Measurements from ENCODE around the gene EXOSC10. TPM values are rescaled to one million over a fixed set of nuclear protein-coding genes. Genes with fewer than 3 reads are reported as not detected.
A peak's percentile ranks its signal among the peaks of the same experiment; 100 is the strongest.
"Not testable (repeated sequence)": the region's sequence is repeated elsewhere in the genome, so short reads cannot be mapped to it uniquely, and the experiment has no call there.

The EXOSC10 gene
- total RNA-seq, 2 experiments from 2014 or later: 80.9 to 93.2 TPM

DNA sequence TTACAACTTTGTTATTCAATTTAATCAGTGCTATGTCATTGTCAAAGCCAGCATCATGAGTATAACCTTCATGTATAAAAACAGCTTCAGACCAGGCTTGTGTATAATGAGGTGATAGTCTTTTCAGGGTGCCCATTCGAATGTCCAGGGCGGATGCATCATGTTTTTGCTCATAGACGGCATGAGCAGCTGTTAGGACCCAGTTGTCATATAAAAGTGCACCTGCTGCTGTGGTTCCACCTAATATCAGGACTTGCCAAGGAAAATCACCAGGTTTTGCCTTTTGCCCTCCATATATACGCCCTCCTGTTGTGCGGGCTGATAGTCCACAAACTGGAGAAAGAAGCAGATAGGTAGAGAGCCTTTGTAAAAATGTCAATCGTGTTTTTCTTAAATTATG lies 72.4 kb downstream of the EXOSC10 start:
- Mint-ChIP-seq H3K27ac (no peak overlapping the region), H3K36me3 (peaks cover 17% of the 10 kb centered on the region), H3K4me3 (no peak overlapping the region), H3K9me3 (no peaks in the 10 kb centered on the region), H3K4me1 (peaks cover 17% of the 10 kb centered on the region), H3K27me3 (no peaks in the 10 kb centered on the region)
- no peak for DNase-seq

GRCh38 chr1:11026903-11027302 lies 72.8 kb downstream of the EXOSC10 start:
- Mint-ChIP-seq H3K27ac (peak overlapping the region; percentile 25), H3K4me1 (peaks cover 21% of the 10 kb centered on the region), H3K36me3 (peaks cover 21% of the 10 kb centered on the region), H3K4me3 (no peak overlapping the region), H3K27me3 (no peaks in the 10 kb centered on the region), H3K9me3 (no peaks in the 10 kb centered on the region)
- no peak for DNase-seq

DNA sequence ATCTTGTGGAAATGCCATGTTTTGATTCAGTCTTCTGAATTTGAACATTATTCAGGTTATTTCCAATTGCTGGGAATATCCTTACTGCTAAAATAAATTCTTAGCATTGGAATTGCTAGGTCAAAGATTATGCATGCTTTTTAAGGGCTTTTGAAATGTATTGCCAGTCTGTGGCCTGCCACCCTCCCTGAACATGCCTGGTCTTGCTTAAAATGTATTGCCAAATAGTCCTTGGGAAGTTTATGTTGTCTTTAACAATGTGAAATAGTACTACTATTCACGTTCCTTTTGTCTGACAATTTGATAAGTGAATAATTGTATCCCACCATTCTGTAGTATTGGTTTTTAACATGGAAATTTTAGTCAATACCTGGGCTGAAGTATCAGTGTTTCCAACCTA lies 73.6 kb downstream of the EXOSC10 start:
- H3K4me1 Mint-ChIP-seq: peaks cover 22% of the 10 kb centered on the region
- peak overlapping the region; percentile 42 for H3K27ac Mint-ChIP-seq
- H3K27me3 Mint-ChIP-seq: no peaks in the 10 kb centered on the region
- DNase-seq: no peak
- no peak overlapping the region for H3K4me3 Mint-ChIP-seq
- H3K36me3 Mint-ChIP-seq: peaks cover 26% of the 10 kb centered on the region
- no peaks in the 10 kb centered on the region for H3K9me3 Mint-ChIP-seq

DNA sequence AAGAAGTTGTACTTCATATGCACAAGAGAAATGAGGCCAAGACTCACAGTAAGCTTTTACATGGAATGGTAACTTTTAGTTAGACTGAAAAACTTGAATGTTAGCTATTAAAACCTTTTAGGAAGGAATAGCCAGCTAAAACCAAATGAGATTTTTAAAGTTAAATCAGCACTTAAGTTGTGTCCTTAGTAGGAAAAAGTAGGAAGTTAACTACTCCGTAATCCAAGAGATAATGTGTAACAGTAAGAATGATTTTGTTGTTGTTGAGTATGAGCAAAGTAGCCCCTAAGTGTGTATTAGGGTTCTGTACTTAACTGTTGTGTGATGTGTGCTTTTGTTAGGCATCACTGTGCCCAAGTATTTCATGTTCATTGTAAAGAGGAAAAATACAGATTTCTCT lies 74.1 kb downstream of the EXOSC10 start:
- DNase-seq: no peak
- Mint-ChIP-seq H3K9me3 (no peaks in the 10 kb centered on the region), H3K4me1 (peaks cover 22% of the 10 kb centered on the region), H3K27ac (peak overlapping the region; percentile 31), H3K27me3 (no peaks in the 10 kb centered on the region), H3K36me3 (peaks cover 26% of the 10 kb centered on the region), H3K4me3 (no peak overlapping the region)

- Mint-ChIP-seq H3K27ac (peak overlapping the region; percentile 63), H3K4me1 (peaks cover 22% of the 10 kb centered on the region), H3K4me3 (no peak overlapping the region), H3K27me3 (no peaks in the 10 kb centered on the region), H3K9me3 (no peaks in the 10 kb centered on the region), H3K36me3 (peaks cover 30% of the 10 kb centered on the region)
- no peak for DNase-seq
Observed at GRCh38 chr1:11024874-11025203, 74.8 kb downstream of the EXOSC10 start.

- no peak for DNase-seq
- Mint-ChIP-seq H3K4me3 (no peak overlapping the region), H3K9me3 (no peaks in the 10 kb centered on the region), H3K36me3 (peaks cover 30% of the 10 kb centered on the region), H3K4me1 (peaks cover 22% of the 10 kb centered on the region), H3K27me3 (no peaks in the 10 kb centered on the region), H3K27ac (no peak overlapping the region)
Observed at GRCh38 chr1:11024154-11024873, 75.4 kb downstream of the EXOSC10 start.

GRCh38 chr1:11023201-11023600 lies 76.5 kb downstream of the EXOSC10 start:
- Mint-ChIP-seq H3K36me3 (peaks cover 32% of the 10 kb centered on the region), H3K4me1 (peaks cover 25% of the 10 kb centered on the region), H3K4me3 (no peak overlapping the region), H3K27me3 (no peaks in the 10 kb centered on the region), H3K9me3 (no peaks in the 10 kb centered on the region), H3K27ac (no peak overlapping the region)
- no peak for DNase-seq

GRCh38 chr1:11019971-11020370 lies 79.7 kb downstream of the EXOSC10 start:
- peaks cover 33% of the 10 kb centered on the region for H3K36me3 Mint-ChIP-seq
- no peak overlapping the region for H3K27ac Mint-ChIP-seq
- DNase-seq: no peak
- no peak overlapping the region for H3K4me3 Mint-ChIP-seq
- H3K27me3 Mint-ChIP-seq: no peaks in the 10 kb centered on the region
- no peaks in the 10 kb centered on the region for H3K9me3 Mint-ChIP-seq
- H3K4me1 Mint-ChIP-seq: peaks cover 27% of the 10 kb centered on the region

DNA sequence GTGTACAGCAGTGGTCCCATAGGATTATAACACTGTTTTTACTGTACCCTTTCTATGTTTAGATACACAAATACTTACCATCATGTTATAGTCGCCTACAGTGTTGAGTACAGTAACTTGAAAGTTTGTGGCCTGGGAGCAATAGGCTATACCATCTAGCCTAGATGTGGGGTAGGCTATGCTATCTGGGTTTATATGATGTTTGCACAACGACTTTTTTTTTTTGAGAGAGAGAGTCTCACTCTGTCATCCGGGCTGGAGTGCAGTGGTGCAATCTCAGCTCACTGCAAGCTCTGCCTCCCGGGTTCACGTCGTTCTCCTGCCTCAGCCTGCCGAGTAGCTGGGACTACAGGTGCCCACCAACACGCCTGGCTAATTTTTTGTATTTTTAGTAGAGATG lies 80.3 kb downstream of the EXOSC10 start:
- H3K27ac Mint-ChIP-seq, H3K4me3 Mint-ChIP-seq, H3K9me3 Mint-ChIP-seq, H3K27me3 Mint-ChIP-seq, DNase-seq: not testable (repeated sequence)
- Mint-ChIP-seq H3K4me1 (peaks cover 25% of the 10 kb centered on the region), H3K36me3 (peaks cover 37% of the 10 kb centered on the region)

Other genes starting within 250 kb of the EXOSC10 start
- 100 to 1,000 TPM; 202 to 206 TPM for gene TARDBP, start 87.2 kb downstream of the EXOSC10 start, total RNA-seq
- under 1 TPM in 1 of 2 experiments, not detected in 1; 0.25 TPM for gene MASP2, start 52.6 kb downstream of the EXOSC10 start, total RNA-seq
- 100 to 1,000 TPM; 387 to 388 TPM for gene SRM, start 39.9 kb downstream of the EXOSC10 start, total RNA-seq
- not detected for gene ANGPTL7, start 89.5 kb upstream of the EXOSC10 start, total RNA-seq
- gene MTOR, start 162.7 kb upstream of the EXOSC10 start, total RNA-seq: 10 to 100 TPM; 43.0 to 45.2 TPM
- gene UBIAD1, start 173.3 kb upstream of the EXOSC10 start, total RNA-seq: 10 to 100 TPM; 39.1 to 41.4 TPM